GM21528 (cell line): ENCODE data around the gene KDM8.

Source experiments
- ATAC-seq: cut with Tn5 transposase; IDR thresholded peaks from one replicate; pipeline ENCODE4 v1.9.1; 2021; ENCODE audit warnings: mild to moderate bottlenecking, moderate library complexity; ENCODE audit not compliant: unreplicated experiment, low FRiP score

The KDM8 gene

DNA sequence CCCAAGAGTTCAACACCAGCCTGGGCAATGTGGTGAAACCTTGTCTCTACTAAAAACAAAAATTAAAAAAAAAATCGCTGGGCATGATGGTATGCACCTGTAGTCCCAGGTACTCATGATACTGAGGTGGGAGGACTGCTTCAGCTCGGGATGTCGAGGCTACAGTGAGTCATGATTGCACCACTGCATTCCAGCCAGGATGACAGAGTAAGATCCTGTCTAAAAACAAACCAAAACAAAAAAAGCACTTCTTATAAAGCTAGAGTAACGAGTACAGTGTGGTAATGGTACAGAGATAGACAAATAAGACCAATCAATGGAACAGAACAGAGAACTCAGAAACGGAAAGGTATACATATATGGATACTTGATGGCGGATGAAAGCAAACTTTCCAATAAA is 60.8 kb downstream of the KDM8 start:
- ATAC-seq, result no peak

DNA sequence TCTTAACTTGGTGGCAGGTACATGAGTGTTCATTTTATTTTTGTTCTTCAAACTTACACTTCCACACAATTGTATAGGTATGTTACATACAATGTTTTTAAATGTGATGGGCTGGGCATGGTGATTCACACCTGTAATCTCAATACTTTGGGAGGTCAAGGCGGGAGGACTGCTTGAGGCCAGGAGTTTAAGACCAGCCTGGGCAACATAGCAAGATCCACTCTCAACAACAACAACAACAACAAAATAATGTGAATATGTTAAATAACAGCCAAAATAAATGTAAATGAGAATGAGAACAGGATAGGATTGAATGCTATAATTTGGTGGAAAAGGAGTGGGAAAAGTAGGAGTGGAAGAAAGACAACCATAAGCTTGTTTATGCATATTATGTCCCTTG is 62.7 kb downstream of the KDM8 start:
- no peak for ATAC-seq

DNA sequence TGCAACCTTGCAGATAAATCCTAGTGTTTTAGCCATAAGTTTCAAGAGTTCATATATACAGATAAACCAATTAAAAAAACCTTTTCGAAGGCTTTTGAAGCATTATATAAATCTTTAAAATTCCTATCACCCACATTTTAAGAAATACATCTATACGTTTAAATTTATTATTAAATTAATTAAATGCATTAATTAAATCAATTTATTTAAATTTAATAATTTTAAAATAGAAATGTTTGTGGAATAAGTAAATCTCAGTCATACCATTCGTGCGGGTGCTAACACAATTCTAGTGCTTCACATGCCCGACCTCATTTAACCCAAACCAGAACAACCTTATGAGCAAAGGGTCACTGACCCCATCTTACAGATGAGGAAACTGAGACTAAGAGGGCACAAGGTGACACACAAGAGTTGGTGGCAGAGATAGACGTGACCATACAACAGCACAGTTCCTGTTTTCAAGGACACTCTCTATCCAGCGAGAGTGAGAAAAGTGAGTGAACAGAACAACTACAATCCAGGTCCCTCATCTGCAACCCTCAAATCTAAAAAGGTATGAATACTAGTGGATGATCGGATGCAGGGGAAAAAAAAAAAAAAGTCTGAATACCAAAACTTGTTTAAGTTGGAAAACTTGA is 63.8 kb downstream of the KDM8 start:
- no peak for ATAC-seq

- ATAC-seq, result peak; percentile 92
Measured at GRCh38 chr16:27268376-27269299, 65.3 kb downstream of the KDM8 start, which contains the start of gene NSMCE1. NSMCE1 (minus strand) TSS chr16:27268772; CDS start chr16:27257570, 11,202 bp downstream.

DNA sequence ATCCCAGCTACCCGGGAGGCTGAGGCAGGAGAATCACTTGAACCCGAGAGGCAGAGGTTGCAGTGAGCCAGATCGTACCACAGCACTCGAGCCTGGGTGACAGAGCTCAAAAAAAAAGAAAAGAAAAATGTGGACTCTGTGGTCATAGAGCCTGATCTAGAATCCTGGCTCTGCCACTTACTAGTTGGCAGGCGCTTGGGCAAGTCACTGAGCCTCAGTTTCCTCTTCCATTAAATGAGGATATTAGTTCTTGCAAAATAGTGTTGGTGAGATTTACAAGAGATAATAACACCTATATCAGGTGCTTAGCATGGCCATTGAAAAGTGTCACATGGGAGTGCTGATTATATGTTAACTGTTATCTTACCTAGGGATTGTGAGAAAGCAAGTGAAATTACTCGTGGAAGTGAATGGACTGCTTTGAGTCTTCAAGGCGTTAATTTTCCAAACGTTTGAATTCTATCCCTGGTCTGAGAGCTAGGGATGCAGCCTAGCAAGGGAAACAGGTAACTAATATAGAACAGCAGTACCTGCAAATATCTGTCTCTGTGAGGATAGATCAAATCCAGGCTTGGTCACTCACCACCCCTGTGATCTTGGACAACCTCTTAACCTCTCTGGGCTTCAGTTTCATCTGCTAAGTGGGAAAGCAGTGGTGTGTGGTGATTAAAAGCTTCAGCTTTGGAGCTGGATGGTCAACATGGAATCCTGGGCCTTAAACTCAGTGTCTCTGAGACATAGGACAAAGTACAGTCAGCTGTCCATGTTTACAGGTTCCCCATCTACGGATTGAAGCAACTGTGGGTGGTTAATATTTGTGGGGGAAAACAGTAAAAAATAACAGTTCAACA is 66.2 kb downstream of the KDM8 start:
- ATAC-seq, result no peak

GRCh38 chr16:27270349-27270748 is 67.0 kb downstream of the KDM8 start:
- ATAC-seq, result no peak
